GM06990 (cell line): ENCODE measurements around the gene AKAP12.

ENCODE experiments used
- DNase-seq: peaks from one replicate; pipeline ENCODE4 v3.0.0-alpha.2; 2011; ENCODE audit not compliant: insufficient read length; ENCODE audit errors: extremely low read depth
- H3K27me3 ChIP-seq: replicated peaks from 2 replicates; pipeline ENCODE4 v1.6.0; 2011; ENCODE audit warnings: low read length; ENCODE audit not compliant: control insufficient read depth, insufficient read depth
- H3K36me3 ChIP-seq: 2 replicates; pipeline ENCODE4 v1.5.1; 2011; ENCODE audit warnings: low read length; ENCODE audit not compliant: control insufficient read depth, insufficient read depth
- H3K4me3 ChIP-seq: replicated peaks from 2 replicates; pipeline ENCODE4 v1.5.1; 2011; ENCODE audit warnings: low read depth, mild to moderate bottlenecking, control low read depth, low read length
- CTCF ChIP-seq: IDR thresholded peaks from 2 replicates; pipeline ENCODE4 v1.5.1; 2011; ENCODE audit warnings: low read length, control low read depth, mild to moderate bottlenecking, inconsistent platforms; ENCODE audit not compliant: insufficient read depth, poor library complexity, severe bottlenecking

The AKAP12 gene

GRCh38 chr6:151403919-151404308 lies 164.1 kb downstream of the AKAP12 start:
- no peak for TF ChIP-seq CTCF
- Histone ChIP-seq H3K27me3 (no peaks in the 10 kb centered on the region), H3K4me3 (no peak overlapping the region), H3K36me3 (peaks cover 4% of the 10 kb centered on the region)
- DNase-seq: no peak
